Stimulated activated CD4-positive, alpha-beta T cell treated with anti-CD3 and anti-CD28 coated beads, Interleukin-4, amount 100 ng/mL, for 1 hour (primary cell): Measurements from ENCODE around the gene FADS3.

Experiments
- DNase-seq: peaks from one replicate; pipeline ENCODE4 v3.0.0-alpha.2; 2020

FADS3 gene

GRCh38 chr11:61854966-61855714 lies 36.2 kb downstream of the FADS3 start:
- no peak for DNase-seq

DNA sequence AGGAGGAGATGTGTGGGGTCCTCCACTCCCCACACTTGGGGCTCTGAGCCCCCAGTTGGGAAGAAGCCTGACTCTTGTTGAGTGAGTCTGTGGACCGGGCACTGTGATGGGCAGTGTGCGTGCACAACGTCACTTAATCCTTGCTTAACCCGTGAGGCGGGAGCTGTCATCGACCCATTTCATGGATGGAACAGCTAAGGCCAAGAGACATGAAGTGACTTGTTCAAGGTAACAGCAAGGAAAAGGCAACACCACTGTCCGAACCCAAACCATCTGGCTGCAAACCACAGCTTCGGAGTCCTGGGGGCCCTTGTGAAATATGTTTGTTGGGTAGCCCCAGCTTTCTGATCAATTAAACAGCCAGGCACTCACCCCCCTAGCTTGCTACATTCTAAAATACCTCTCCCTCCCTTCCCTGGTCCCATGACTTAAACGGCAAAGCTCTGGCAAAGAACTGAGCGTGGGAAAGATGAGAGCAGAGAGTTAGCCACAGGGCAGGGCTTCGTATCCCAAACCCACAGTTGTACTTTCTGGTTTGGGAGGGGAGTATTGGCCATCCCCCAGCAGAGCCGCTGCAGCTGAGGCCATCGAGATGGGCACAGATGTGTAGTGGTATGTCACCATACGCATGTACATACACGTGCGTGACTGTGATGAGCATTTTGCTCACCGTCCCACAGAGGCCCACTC lies 37.0 kb downstream of the FADS3 start:
- DNase-seq = no peak

- DNase-seq = no peak
These were observed 37.6 kb downstream of the FADS3 start for GRCh38 chr11:61853698-61854169.

DNA sequence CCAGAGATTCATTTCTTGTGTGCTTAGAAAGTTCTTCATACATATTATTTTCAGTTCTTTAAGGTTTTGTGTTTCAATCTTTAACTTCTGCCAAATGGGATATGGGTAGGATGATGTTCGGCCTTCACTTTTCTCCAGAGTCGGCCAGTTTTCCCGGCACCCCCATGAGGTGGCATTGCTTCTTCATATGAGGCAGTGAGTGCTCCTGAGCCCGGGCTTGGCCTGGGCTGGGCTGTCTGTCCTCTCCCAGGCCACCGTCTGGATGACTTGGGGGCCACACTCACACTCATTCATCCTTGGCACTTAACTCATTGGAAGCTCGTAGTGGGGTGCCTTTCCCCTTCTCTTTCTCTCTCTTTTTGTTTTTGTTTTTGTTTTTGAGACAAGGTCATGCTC lies 39.4 kb downstream of the FADS3 start:
- no peak for DNase-seq

DNA sequence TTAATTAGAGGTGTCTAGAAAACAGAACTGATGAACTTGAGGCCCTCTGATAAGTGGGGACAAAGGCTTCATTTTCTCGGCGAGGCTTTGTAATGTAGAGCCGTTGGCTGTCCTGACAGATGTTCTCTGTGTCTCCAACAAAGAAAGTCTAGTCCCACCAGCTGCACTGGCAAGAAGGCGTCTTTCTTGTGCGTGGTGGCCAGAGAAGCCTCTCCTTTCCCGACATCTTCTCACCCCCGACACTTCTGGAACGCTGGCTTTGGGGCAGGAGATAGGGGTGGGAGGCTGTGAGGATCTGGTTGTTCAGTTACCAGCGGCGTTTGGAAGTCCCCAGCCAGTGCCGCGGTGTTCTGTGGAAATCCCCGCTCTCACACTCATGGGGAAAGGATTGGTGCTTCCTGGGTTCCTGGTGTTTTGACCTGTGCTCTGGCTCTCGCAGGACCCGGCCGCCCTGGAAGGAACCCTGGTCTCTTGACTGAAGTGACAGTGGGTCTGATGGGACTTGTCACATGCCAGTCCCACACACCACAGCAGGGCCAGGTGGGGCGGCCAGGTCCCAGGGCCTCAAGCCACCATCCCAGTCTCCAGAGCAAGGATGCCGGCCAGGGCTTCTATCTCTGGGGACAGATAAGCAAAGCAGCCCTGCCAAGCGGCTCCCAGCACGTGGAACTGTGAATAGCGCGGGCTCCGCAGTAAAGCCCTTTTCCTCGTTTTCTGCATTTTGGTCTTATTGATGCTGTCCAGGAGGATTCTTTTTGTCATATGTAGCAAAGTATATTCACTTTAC lies 40.0 kb downstream of the FADS3 start:
- DNase-seq = no peak

DNA sequence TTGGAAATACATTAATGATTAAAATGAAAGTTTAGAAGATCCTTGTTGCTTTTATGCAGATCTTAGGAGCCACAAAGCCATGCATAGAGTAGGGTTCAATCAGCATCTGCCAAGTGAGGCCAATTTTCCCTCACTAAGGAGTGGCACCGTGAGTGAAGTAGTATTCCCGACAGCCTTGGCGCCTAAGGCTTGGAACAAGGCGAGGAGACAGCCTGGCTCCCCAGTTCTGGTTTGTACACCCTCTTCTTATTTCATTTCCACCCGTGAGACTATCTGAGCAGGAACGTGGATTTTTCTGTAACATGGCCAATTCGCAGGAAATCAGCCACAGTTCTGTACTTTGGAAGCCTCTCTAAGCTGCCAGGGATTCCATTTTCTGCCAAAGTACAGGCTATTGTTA lies 40.7 kb downstream of the FADS3 start:
- no peak for DNase-seq

DNA sequence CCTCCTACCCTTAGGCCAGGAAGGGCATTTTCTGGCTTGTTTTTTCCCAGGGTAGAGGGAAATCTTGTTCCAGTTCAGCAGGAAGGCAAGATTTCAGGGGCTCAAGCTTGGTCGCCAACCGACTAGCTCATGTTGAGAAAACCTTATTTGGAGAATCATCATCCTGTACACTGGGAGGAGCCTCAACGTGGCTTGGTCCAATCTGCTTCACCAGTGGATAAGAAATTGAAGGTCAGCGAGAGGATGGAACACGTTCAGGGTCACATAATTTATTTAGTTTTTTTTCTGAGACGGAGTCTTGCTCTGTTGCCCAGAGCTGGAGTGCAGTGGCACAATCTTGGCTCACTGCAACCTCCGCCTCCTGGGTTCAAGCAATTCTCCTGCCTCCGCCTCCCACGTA lies 42.7 kb downstream of the FADS3 start:
- DNase-seq = no peak

DNA sequence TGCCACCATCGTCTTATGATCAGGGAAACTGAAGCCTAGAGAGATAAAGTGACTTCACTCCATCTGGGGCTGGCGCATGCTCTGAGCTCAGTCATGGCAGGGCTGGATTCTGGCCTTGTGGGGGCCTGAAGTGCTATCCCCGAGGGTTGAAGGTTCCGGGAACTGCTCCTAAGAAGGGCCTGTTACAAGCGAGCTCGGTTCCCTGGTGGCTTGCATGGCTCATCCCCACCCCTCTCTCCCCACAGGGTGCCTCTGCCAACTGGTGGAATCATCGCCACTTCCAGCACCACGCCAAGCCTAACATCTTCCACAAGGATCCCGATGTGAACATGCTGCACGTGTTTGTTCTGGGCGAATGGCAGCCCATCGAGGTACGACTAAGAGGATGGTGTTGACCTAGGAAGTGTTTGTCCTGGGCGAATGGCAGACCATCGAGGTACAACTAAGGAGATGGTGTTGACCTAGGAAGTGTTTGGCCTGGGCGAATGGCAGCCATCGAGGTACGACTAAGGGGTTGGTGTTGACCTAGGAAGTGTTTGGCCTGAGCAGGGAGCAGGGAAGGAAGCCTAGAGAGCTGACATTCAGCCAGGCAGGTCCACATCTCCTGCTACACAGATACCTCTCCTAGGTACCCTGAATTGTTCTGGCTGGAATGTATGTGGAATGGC lies 43.3 kb downstream of the FADS3 start:
- no peak for DNase-seq

DNA sequence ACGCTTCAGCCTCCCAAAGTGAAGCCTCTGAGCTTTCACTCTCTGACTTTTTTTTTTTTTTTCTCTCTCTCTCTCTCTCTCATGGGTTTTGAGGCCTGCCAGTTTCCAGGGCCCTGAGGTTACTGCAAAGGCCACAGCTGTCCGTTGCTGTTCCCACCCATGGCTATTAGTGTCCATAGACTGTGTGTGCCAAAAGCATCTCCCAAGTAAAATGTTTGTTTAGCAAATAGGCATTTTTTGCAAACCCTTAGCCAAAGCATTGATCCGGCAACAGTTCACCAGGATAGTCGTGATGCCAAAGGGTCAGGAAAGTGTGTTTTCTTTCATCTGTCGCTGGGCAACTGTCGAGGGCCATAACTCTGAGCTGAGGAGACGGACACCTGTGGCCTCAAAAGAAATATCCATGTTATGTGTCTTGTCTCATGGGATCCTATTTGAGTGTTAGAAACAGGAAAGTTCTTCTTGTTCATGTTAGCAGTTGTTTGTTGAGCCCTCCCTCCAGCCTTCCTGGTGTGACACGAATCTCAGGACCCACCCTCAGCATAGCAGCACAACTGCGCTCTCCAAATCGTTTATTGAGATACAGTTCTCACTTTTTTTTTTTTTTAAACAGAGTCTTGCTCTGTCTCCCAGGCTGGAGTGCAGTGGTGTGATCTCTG lies 44.9 kb downstream of the FADS3 start:
- DNase-seq = no peak

GRCh38 chr11:61844909-61845565 lies 46.3 kb downstream of the FADS3 start:
- DNase-seq = no peak

GRCh38 chr11:61842528-61842820 lies 48.9 kb downstream of the FADS3 start:
- DNase-seq = no peak

- DNase-seq = no peak
These were observed 49.5 kb downstream of the FADS3 start for GRCh38 chr11:61841636-61842527.

GRCh38 chr11:61840371-61840770 lies 51.0 kb downstream of the FADS3 start:
- DNase-seq = no peak

- no peak for DNase-seq
These were observed 51.6 kb downstream of the FADS3 start for GRCh38 chr11:61839742-61840141.

GRCh38 chr11:61838921-61839320 lies 52.4 kb downstream of the FADS3 start:
- no peak for DNase-seq

DNA sequence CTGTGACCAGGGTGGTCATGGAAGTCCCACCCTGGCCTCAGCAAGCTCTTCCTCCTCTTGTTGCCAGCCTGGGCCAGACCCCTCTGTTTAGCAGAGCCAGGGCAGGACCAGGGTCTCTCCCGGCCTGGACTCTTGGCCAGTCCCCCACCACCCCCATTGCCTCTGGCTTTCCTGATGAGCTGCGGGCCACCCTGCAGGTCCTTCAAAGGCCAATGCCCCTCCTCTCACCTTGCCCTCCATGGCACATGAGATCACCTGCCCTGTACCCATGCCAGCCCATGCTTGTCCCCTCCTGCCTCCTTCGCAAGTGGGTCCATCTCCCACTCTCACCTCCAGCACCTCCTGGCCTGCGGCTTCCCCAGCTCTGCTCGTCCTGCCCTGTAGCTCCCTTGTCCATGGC lies 52.8 kb downstream of the FADS3 start:
- DNase-seq = no peak

DNA sequence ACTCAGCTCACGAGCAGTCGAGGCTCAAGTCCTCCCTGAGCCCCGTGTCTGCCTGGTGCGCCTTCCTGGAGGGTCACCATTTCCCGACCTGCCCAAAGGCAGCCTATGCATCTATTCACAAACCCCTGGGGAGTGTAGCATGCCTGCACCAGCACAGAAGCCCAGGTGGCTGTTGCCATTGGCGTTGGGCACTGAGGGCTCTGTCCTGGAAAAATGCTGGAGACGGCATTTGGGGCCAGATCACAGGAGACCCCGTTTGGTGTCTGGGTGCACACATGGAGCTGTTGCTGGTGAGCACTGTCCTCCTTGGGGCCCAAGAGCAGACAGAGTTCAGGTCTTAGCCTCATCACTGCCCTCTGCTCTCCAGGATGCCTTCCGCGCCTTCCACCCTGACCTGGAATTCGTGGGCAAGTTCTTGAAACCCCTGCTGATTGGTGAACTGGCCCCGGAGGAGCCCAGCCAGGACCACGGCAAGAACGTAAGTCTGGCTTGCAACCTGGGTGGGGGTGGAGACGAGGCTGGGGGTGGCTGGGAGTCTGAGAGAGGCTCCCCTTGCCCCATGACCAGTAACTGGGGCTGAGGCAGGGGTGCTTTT lies 53.8 kb downstream of the FADS3 start:
- DNase-seq = no peak

GRCh38 chr11:61836193-61836592 lies 55.2 kb downstream of the FADS3 start:
- no peak for DNase-seq

- DNase-seq = peak; percentile 17
These were observed 56.9 kb downstream of the FADS3 start for GRCh38 chr11:61834278-61835048.

GRCh38 chr11:61833926-61834277 lies 57.4 kb downstream of the FADS3 start:
- no peak for DNase-seq
